ENCODE measurements around the gene ZNF587.

DNA sequence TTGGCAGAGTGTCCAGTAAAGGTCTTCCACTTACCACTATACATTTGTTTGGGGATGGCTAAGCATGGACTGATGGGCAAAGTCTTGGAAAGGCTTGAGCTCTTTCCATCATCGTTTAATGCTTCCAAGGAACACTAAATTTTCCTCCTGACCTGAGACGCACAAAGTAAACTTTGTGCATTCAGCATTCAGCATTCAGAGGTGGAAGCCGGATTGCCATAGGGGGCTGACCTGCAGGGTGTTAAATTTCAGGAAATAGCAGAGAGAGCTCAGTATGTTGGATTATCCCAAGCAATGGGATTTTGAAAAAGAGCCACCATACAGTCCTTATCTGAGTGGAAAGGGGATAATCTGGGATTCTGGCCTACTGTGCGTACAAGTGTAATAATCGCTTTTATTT, 49.0 kb upstream of the ZNF587 start:
- TF ChIP-seq, protein P1, sequence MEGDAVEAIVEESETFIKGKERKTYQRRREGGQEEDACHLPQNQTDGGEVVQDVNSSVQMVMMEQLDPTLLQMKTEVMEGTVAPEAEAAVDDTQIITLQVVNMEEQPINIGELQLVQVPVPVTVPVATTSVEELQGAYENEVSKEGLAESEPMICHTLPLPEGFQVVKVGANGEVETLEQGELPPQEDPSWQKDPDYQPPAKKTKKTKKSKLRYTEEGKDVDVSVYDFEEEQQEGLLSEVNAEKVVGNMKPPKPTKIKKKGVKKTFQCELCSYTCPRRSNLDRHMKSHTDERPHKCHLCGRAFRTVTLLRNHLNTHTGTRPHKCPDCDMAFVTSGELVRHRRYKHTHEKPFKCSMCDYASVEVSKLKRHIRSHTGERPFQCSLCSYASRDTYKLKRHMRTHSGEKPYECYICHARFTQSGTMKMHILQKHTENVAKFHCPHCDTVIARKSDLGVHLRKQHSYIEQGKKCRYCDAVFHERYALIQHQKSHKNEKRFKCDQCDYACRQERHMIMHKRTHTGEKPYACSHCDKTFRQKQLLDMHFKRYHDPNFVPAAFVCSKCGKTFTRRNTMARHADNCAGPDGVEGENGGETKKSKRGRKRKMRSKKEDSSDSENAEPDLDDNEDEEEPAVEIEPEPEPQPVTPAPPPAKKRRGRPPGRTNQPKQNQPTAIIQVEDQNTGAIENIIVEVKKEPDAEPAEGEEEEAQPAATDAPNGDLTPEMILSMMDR (conservative IDR thresholded peaks at IDR 0.05; ENCODE audit: low read length), result no peak
- no peak for TF ChIP-seq EZH2phosphoT487 (IDR thresholded peaks at IDR 0.05; ENCODE audit: borderline replicate concordance, low read depth, low read length)
